H1 (cell line): ENCODE measurements around the gene CNGA2. TPM values are rescaled to one million over a fixed set of nuclear protein-coding genes. Genes with fewer than 3 reads are reported as not detected.

Experiments
- BCL11A ChIP-seq, 2 experiments: IDR thresholded peaks; one replicate each; pipeline ENCODE4 v1.6.1; 2011; ENCODE audit warnings: low read depth in 2 of 2, low read length in 2 of 2, mild to moderate bottlenecking in 2 of 2
- JUND ChIP-seq: IDR thresholded peaks from 2 replicates; pipeline ENCODE4 v1.6.1; 2011; ENCODE audit warnings: mild to moderate bottlenecking, improper control_type of control experiment, low read length
- NANOG ChIP-seq: IDR thresholded peaks from 2 replicates; pipeline ENCODE4 v1.6.1; 2011; ENCODE audit warnings: low read length, low read depth, mild to moderate bottlenecking, inconsistent platforms; ENCODE audit not compliant: insufficient read depth, poor library complexity, severe bottlenecking
- TAF7 ChIP-seq: optimal IDR thresholded peaks from 2 replicates; pipeline ENCODE3; 2011; ENCODE audit warnings: low read depth, mild to moderate bottlenecking, inconsistent platforms, low read length, moderate library complexity, borderline replicate concordance
- TEAD4 ChIP-seq: IDR thresholded peaks from 2 replicates; pipeline ENCODE4 v1.6.1; 2012; ENCODE audit warnings: low read depth, low read length, inconsistent platforms, mixed read lengths
- polyA plus RNA-seq, 7 experiments: library from polyadenylated mRNA; depleted of rRNA in 3 of 7; stranded (reverse) in 5 of 7; unstranded in 2 of 7; fragments of >200 nt in 5 of 7; fragments of 200-250 nt in 2 of 7; gene quantifications; 1 replicate in 5 of 7; 2 replicates in 1 of 7; 4 replicates in 1 of 7; pipeline versions ENCODE4 v1.2.1 to v1.2.3, GENCODE V29; 2011 to 2013; ENCODE audit warnings: missing spikeins in 2 of 7, mixed read lengths in 2 of 7
- total RNA-seq: library from RNA; stranded (reverse); fragmentation: NEBNext Ultra II Directional; extraction: Animal tissue kit (Norgen Biotek cat#: 25700); gene quantifications from 2 replicates; pipeline ENCODE4 v1.2.1, GENCODE V29; 2021

The CNGA2 gene
- total and polyA plus RNA-seq, 2 of the 8 experiments (the other 6 are each of a cell fraction or from before 2014, with no cell fraction given): not detected

GRCh38 chrX:151725338-151725614 is 9.3 kb upstream of the CNGA2 start (continued):
- TF ChIP-seq TEAD4: no peak
- TF ChIP-seq BCL11A (IDR thresholded peaks at IDR 0.05; ENCODE audit: low read depth in 2 of 2, low read length in 2 of 2): no peak
- TF ChIP-seq NANOG: no peak
- no peak for TF ChIP-seq TAF7
- no peak for TF ChIP-seq JUND
